ENCODE results near the gene CASZ1. TPM values are rescaled to one million over a fixed set of nuclear protein-coding genes. Genes with fewer than 3 reads are reported as not detected.
A peak's percentile ranks its signal among the peaks of the same experiment; 100 is the strongest.

Gene CASZ1
- total and polyA plus RNA-seq, 9 of the 15 experiments (the other 6 are each of a cell fraction or from before 2014, with no cell fraction given): 0.01 to 4.0 (median 0.76) TPM; not detected in 1

DNA sequence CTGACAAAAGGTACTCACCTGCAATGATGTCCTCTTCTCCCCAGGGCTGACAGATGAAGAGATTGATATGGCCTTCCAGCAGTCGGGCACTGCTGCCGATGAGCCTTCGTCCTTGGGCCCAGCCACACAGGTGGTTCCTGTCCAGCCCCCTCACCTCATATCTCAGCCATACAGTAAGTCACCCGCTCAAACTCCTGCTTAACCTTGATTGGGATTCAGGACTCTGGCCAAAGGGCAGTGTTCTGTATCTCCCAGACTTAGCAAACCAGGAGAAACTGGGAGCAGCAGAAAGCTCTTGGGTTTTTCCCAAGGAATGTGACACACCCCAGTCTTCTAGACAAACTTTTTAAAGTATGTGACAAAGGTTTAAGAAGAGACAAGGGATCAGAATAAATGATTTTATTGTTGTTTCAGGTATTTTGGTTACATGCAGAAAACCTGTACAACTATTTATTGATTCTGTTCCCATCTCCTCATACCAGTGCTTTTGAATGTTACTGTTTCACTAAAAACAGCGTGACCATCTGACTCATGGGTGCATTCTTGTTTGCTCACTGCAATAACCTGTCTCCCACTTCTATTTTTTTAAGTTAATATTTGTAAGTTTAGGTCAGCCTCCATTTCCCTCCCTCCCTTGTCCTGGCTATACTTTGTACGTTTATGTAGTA is 197.1 kb downstream of the CASZ1 start:
- CTCF ChIA-PET (ENCODE audit: low intra/inter-chr PET ratio): no interaction called here

More for the DNA sequence above, 197.1 kb downstream of the CASZ1 start:
- WGBS (ENCODE audit: insufficient coverage, low coverage, missing lambda C conversion rate): 85% methylated on average over 6 of the region's 6 CpGs
- no peaks in the 10 kb centered on the region for H3K9me3 ChIP-seq (replicated peaks; ENCODE audit: control insufficient read depth, insufficient read depth, low read depth, low read length)
- POLR2A ChIA-PET: no interaction called here
- DNase-seq (ENCODE audit: extremely low read depth in 1 of 4, low spot score in 3 of 4) (no peak), ATAC-seq (no peak), FAIRE-seq (no peak)
- peaks cover 24% of the 10 kb centered on the region; the same call in 1 of the 3 replicates for H3K36me3 ChIP-seq (ENCODE audit: control insufficient read depth, insufficient read depth, low read length)
- H3K9me1 ChIP-seq (ENCODE audit: control insufficient read depth, insufficient read depth, low read length): no peaks in the 10 kb centered on the region
- TF ChIP-seq FIP1L1 (IDR thresholded peaks at IDR 0.05; ENCODE audit: low read depth, low read length, poor library complexity, severe bottlenecking) (no peak), SIN3B (IDR thresholded peaks at IDR 0.05; ENCODE audit: low read depth) (no peak), ZNF76 (CRISPR knock-in tag; IDR thresholded peaks at IDR 0.05; ENCODE audit: borderline replicate concordance) (no peak), MEIS2 (IDR thresholded peaks at IDR 0.05; ENCODE audit: partially characterized antibody) (no peak), C11orf30 (IDR thresholded peaks at IDR 0.05; ENCODE audit: low read depth) (no peak), SOX6 (IDR thresholded peaks at IDR 0.05) (no peak), CXXC5 (CRISPR knock-in tag; IDR thresholded peaks at IDR 0.05) (no peak), KLF10 (CRISPR knock-in tag; IDR thresholded peaks at IDR 0.05) (no peak), ZNF140 (CRISPR knock-in tag; IDR thresholded peaks at IDR 0.05) (no peak), GABPB2 (CRISPR knock-in tag; conservative IDR thresholded peaks at IDR 0.05) (no peak), ZNF174 (CRISPR knock-in tag; IDR thresholded peaks at IDR 0.05) (no peak)
- TF ChIP-seq, protein P1, sequence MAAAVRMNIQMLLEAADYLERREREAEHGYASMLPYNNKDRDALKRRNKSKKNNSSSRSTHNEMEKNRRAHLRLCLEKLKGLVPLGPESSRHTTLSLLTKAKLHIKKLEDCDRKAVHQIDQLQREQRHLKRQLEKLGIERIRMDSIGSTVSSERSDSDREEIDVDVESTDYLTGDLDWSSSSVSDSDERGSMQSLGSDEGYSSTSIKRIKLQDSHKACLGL (CRISPR knock-in tag; IDR thresholded peaks at IDR 0.05; ENCODE audit: borderline replicate concordance, poor library complexity, severe bottlenecking): no peak
- H3K4me1 ChIP-seq (replicated peaks in 1 of 2; ENCODE audit: control insufficient read depth in 2 of 2, insufficient read depth in 2 of 2, low read length in 2 of 2): no peaks in the 10 kb centered on the region
- H3K4me2 ChIP-seq (ENCODE audit: insufficient read depth, low read length): no peak overlapping the region
- H2AFZ ChIP-seq (ENCODE audit: low read depth, low read length): no peak overlapping the region
- no peaks in the 10 kb centered on the region for H4K20me1 ChIP-seq (replicated peaks; ENCODE audit: control insufficient read depth, insufficient read depth, low read length)
- intact Hi-C loops (cut with micrococcal nuclease): no loop called here
- BruUV-seq (replicated peaks): no TSS peak
- in situ Hi-C loops (cut with MboI): loop anchor here (10.0 kb wide), 1 partner anchor 265 kb away; no protein-coding TSS in a partner anchor
- H3K27ac ChIP-seq (ENCODE audit: extremely low read depth, low read depth, low read length): no peak overlapping the region
- H3K27me3 ChIP-seq (ENCODE audit: control insufficient read depth in 2 of 2, insufficient read depth in 2 of 2, low read length in 2 of 2): no peaks in the 10 kb centered on the region
- no peaks in the 10 kb centered on the region for H3K79me2 ChIP-seq (ENCODE audit: control insufficient read depth, insufficient read depth, low read length)
- H3K9ac ChIP-seq (ENCODE audit: insufficient read depth in 1 of 2, low read depth in 2 of 2, low read length in 2 of 2): peak overlapping the region in 1 of 2 experiments; percentile 18; a peak in 1 of 4 replicates
- H3K4me3 ChIP-seq: no peak overlapping the region
